ENCODE results near the gene SPAM1. TPM values are rescaled to one million over a fixed set of nuclear protein-coding genes. Genes with fewer than 3 reads are reported as not detected.

SPAM1 gene
- polyA plus RNA-seq, 2 of the 4 experiments (the other 2 are of a cell fraction) = not detected

DNA sequence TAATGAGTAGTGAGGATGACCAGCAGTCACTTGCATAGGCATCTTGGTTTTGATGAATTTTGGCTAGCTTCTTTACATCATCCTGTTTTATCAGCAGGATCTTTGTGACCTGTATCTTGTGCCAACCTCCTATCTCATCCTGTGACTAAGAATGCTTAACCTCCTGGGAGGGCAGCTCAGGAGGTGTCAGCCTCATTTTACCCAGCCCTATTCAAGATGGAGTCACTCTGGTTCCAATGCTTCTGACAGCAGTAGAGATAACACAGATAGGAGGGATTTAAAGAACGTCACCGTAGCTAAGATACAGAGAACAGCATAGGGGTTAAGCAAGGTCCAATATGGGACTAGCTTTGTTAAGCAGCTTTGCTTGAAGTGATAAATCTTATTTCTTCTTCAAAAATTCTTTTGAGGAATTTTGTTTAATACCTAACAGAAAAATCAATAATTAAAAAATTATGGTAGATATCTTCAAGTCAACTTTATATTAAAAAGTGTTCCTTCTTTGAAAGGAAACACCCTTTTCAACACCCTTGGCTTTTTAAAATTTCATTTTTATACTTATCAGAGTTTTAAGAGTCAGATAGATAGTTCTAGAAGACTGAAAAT, 68.0 kb downstream of the SPAM1 start:
- FAIRE-seq = no peak
- Histone ChIP-seq H3K9me3 (no peaks in the 10 kb centered on the region), H3K27ac (no peak overlapping the region), H3K4me3 (no peak overlapping the region), H3K4me2 (no peak overlapping the region), H3K4me1 (no peaks in the 10 kb centered on the region)
- POLR2A ChIA-PET = no interaction called here
- no peak for DNase-seq (ENCODE audit: low read depth in 1 of 2, low spot score in 1 of 2)
- CTCF ChIA-PET = no interaction called here
- 63% methylated on average over 2 of the region's 2 CpGs for WGBS (ENCODE audit: missing lambda C conversion rate)
- no peak for TF ChIP-seq RCOR1 (IDR thresholded peaks at IDR 0.05; ENCODE audit: low read depth, low read length)
- no peak for TF ChIP-seq TFCP2L1 (CRISPR knock-in tag; IDR thresholded peaks at IDR 0.05)
- TF ChIP-seq MYC (IDR thresholded peaks at IDR 0.05; ENCODE audit: borderline replicate concordance, low read length) = no peak
- no peak for TF ChIP-seq CBX2 (IDR thresholded peaks at IDR 0.05; ENCODE audit: borderline replicate concordance, low read depth)
- TF ChIP-seq NFE2L2 (conservative IDR thresholded peaks at IDR 0.05; ENCODE audit: low read length) = no peak
- no peak for TF ChIP-seq RAD21 (conservative IDR thresholded peaks at IDR 0.05 in 1 of 2, IDR thresholded peaks at IDR 0.05 in 1 of 2)
- no peak for TF ChIP-seq ZSCAN20 (CRISPR knock-in tag; IDR thresholded peaks at IDR 0.05)
- TF ChIP-seq, protein P1, sequence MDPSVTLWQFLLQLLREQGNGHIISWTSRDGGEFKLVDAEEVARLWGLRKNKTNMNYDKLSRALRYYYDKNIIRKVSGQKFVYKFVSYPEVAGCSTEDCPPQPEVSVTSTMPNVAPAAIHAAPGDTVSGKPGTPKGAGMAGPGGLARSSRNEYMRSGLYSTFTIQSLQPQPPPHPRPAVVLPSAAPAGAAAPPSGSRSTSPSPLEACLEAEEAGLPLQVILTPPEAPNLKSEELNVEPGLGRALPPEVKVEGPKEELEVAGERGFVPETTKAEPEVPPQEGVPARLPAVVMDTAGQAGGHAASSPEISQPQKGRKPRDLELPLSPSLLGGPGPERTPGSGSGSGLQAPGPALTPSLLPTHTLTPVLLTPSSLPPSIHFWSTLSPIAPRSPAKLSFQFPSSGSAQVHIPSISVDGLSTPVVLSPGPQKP (IDR thresholded peaks at IDR 0.05; ENCODE audit: low read depth, low read length) = no peak
- no peak for TF ChIP-seq FOSB (CRISPR knock-in tag; IDR thresholded peaks at IDR 0.05)
- TF ChIP-seq GATA3 (IDR thresholded peaks at IDR 0.05; ENCODE audit: borderline replicate concordance) = no peak
- TF ChIP-seq POLR2A (IDR thresholded peaks at IDR 0.05; ENCODE audit: low read length) = no peak
- TF ChIP-seq NR3C1 (IDR thresholded peaks at IDR 0.05) = no peak
- TF ChIP-seq, protein P2, sequence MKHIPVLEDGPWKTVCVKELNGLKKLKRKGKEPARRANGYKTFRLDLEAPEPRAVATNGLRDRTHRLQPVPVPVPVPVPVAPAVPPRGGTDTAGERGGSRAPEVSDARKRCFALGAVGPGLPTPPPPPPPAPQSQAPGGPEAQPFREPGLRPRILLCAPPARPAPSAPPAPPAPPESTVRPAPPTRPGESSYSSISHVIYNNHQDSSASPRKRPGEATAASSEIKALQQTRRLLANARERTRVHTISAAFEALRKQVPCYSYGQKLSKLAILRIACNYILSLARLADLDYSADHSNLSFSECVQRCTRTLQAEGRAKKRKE (CRISPR knock-in tag; IDR thresholded peaks at IDR 0.05; ENCODE audit: low read depth) = no peak
- TF ChIP-seq SREBF2 (IDR thresholded peaks at IDR 0.05) = no peak
- no peak for ATAC-seq

DNA sequence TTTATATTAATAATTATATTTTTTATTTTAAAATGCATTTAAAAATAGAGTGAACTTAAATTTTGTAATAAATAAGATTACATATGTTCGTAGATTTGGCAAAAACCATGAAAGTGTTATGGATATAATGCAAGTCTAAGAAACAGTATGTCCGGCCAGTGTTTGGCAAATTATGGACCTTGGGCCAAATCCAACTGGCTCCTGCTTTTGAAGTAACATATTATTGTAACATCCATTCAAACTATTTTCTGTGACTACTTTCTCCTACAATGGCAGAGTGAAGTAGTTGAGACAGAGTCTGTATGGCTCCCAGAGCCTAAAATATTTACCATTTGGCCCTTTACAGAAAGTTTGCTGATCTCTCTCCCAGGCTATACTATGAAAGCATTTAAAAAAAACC, 69.0 kb downstream of the SPAM1 start:
- Histone ChIP-seq H3K27ac (no peak overlapping the region), H3K9me3 (no peaks in the 10 kb centered on the region), H3K4me1 (no peaks in the 10 kb centered on the region), H3K4me3 (no peak overlapping the region), H3K4me2 (no peak overlapping the region)
- no peak for ATAC-seq
- TF ChIP-seq TP53 (CRISPR knock-in tag; IDR thresholded peaks at IDR 0.05) (no peak), GATA3 (IDR thresholded peaks at IDR 0.05; ENCODE audit: borderline replicate concordance) (no peak), JUN (IDR thresholded peaks at IDR 0.05) (no peak), KDM1A (IDR thresholded peaks at IDR 0.05; ENCODE audit: low read depth) (no peak), EHMT2 (IDR thresholded peaks at IDR 0.05; ENCODE audit: low read depth) (no peak), NR3C1 (IDR thresholded peaks at IDR 0.05) (no peak), HOXA7 (CRISPR knock-in tag; IDR thresholded peaks at IDR 0.05) (no peak), SMC3 (IDR thresholded peaks at IDR 0.05) (no peak), NPAS2 (CRISPR knock-in tag; IDR thresholded peaks at IDR 0.05; ENCODE audit: borderline replicate concordance) (no peak)
- TF ChIP-seq, protein P3, sequence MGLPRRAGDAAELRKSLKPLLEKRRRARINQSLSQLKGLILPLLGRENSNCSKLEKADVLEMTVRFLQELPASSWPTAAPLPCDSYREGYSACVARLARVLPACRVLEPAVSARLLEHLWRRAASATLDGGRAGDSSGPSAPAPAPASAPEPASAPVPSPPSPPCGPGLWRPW (IDR thresholded peaks at IDR 0.05) = no peak
- TF ChIP-seq, protein P1 (IDR thresholded peaks at IDR 0.05; ENCODE audit: low read depth, low read length) = no peak
- TF ChIP-seq, protein P4, sequence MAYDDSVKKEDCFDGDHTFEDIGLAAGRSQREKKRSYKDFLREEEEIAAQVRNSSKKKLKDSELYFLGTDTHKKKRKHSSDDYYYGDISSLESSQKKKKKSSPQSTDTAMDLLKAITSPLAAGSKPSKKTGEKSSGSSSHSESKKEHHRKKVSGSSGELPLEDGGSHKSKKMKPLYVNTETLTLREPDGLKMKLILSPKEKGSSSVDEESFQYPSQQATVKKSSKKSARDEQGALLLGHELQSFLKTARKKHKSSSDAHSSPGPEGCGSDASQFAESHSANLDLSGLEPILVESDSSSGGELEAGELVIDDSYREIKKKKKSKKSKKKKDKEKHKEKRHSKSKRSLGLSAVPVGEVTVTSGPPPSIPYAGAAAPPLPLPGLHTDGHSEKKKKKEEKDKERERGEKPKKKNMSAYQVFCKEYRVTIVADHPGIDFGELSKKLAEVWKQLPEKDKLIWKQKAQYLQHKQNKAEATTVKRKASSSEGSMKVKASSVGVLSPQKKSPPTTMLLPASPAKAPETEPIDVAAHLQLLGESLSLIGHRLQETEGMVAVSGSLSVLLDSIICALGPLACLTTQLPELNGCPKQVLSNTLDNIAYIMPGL (CRISPR knock-in tag; IDR thresholded peaks at IDR 0.05; ENCODE audit: borderline replicate concordance) = no peak
- WGBS (ENCODE audit: missing lambda C conversion rate) = 16% methylated on average over 2 of the region's 2 CpGs
- FAIRE-seq = no peak
- DNase-seq (ENCODE audit: low read depth in 1 of 2, low spot score in 1 of 2) = no peak
- ChIA-PET POLR2A (no interaction called here), CTCF (no interaction called here)

Measured in A549 (cell line).